GM18519 (cell line): ENCODE measurements around the gene PPT2.
"Not testable (repeated sequence)": the region's sequence is repeated elsewhere in the genome, so short reads cannot be mapped to it uniquely, and the experiment has no call there.

Experiments
- ATAC-seq: cut with Tn5 transposase; IDR thresholded peaks from one replicate; pipeline ENCODE4 v1.9.1; 2021; ENCODE audit warnings: mild to moderate bottlenecking, moderate library complexity; ENCODE audit not compliant: unreplicated experiment, low FRiP score

The PPT2 gene

DNA sequence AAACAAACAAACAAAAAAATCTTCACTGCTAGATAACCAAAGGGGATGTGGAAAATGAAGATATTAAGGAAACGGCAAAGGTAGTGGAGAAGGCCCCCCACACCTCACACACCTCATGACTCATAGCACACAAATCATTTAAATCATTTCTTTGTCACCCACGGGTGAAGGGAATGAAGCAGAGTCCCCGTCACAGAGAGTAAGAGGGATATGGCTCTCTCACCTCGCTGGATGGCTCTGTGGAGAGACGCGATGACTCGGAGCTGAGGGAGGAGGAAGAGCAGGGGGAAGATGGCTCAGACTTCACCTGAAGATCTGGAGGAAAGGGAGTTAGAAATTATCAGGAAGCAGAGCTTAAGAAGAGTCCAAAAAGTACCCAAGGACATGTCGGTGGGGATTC lies 27.1 kb upstream of the PPT2 start:
- ATAC-seq = no peak

- ATAC-seq = no peak
Measured at GRCh38 chr6:32127409-32127716, 26.6 kb upstream of the PPT2 start.

- ATAC-seq = peak; percentile 77
Measured at GRCh38 chr6:32127717-32128592, 26.0 kb upstream of the PPT2 start, which contains the start of gene ATF6B. Gene ATF6B (minus strand): TSS chr6:32128246. CDS start chr6:32128207, 39 bp downstream.

DNA sequence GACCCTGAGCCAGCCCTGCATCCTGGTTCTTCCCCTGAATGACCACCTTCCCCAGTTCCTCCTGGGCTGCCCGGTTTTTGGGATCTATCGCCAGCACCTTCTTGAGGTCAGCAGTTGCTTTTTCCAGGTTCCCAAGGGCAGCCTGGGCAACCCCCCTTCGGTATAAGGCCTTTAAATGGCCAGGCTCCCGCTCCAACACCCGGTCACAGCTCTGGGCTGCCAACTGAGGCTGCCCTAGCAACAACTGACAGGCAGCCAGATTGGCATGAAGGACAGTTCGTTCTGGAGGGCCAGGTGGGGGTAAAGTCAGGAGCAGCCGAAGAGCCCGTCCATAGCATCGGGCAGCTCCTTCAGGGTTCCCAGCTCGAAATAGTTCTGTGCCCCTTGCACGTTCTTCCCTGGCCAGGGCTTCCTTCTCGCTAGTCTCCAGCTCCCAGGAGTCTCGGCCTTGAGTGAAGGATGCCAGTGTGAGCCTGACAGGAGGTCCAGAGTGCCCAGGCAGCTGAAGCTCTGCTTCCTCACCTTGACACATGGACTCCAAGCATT lies 25.1 kb upstream of the PPT2 start:
- ATAC-seq = no peak

- ATAC-seq = no peak
Measured at GRCh38 chr6:32129297-32130088, 24.4 kb upstream of the PPT2 start.

DNA sequence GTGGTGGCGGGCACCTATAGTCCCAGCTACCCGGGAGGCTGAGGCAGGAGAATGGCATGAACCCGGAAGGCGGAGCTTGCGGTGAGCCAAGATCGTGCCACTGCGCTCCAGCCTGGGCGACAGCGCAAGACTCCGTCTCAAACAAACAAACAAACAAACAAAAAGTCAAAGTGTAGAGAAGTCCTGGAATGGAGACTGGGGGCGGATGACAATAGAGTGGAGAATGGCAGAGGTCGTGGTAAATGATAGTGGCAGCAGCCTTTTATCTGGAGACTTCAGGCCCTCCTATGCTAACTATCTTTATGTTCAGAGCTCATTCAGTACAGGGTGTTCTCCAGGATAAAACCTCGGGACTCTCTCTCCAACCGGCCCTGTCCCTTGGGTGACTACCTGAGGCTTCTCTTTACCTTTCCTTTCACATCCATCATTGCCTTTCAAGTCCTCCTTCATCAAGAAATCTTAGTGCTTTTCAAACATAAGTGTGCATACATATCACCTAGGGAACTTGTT lies 22.4 kb upstream of the PPT2 start:
- no peak for ATAC-seq

DNA sequence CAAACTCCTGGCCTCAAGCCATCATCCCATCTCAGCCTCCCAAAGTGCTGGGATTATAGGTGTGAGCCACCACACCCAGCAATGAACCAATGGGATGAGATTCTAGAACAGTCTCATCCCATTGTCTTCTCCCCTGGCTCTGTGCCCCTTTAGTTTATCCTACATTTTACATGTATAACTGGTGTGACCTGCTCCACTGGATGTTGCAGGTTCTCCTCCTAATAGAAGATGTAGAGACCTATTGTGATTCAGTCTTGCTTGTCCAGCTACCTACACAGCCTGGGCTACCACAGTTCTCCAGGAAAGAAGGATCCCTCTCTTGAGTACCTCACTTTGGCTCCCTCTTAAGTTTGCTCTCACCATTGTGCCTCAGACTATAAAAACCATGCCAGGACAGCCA lies 21.8 kb upstream of the PPT2 start:
- no peak for ATAC-seq

- ATAC-seq = no peak
Measured at GRCh38 chr6:32133786-32134185, 20.2 kb upstream of the PPT2 start.

DNA sequence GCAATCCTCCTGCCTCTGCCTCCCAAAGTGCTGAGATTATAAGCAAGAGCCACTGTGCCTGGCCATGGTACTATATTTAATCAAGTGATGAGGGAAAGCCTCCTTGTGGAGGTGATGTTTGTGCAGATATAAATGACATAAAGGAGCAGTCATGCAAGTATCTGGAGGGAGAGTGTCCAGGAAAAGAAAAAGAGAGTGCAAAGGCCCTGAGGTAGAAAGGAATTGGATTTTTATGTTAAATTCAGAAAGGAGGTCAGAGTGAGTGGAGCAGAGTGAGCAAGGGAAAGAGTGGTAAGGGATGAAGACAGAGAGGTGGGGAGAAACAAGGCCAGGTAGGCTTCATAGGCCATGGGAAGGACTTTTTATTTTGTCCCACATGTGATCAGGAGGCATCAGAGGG lies 16.5 kb upstream of the PPT2 start:
- ATAC-seq = no peak

DNA sequence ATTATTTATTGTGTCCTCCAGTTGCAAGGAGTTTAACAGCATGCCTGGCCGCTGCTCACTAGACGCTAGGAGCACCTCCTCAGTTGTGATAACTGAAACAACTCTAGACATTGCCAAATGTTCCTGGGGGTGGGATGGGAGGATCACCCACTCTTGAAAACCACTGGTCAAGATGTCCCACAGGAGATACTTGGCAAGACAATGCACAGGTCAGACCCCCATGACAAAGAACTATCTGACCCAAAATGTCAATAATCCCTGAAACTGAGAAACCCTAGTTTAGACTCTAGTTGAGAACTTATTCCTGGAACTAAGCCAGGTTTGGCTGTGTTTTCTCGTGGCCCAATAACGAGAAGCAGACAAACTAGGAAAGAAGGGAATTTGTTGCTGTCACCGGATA lies 14.4 kb upstream of the PPT2 start:
- ATAC-seq = no peak

DNA sequence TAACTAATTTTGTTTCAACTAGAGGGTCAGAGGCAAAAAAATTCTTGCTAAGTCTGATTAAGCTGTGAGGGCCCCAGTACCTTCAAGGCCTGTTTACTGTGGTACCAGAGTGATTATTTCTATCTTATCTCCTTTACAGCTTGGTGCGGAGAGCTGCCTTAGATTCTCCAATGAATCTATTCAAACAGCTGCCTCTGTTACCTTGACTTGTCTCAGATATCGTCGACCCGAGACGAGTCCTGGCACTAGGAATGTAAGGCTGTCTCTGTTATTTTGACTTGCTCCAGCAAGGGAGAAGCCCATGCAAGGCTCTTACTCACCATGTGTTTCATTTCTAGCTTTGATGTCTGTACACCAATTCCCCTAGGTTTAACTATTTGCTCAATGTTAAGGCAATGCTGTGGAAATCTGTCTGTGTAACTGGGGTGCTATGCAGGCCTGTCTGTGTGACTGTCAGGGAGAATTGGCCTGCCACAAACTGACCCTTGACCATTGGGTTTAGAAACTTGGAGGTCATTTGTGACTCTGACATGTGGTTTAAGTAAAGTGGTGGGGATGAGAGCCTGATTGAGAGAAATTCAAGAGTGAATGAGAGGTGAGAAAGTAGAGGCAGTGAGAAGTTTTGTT lies 13.4 kb upstream of the PPT2 start:
- ATAC-seq = no peak

DNA sequence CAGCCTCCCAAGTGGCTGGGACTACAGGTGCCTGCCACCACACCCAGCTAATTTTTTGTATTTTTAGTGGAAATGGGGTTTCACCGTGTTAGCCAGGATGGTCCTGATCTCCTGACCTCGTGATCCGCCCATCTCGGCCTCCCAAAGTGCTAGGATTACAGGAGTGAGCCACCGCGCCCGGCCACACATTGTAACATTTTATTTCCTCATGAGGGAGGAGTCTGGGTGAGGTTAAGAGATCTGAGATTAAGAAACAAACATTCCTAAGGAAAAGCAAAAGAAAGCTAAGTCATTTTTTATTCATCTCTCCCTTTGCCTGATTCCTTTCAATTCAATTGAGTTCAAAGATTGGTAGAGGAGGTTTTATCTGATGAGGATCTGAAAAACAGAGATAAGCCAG lies 9.7 kb upstream of the PPT2 start:
- not testable (repeated sequence) for ATAC-seq

- ATAC-seq = no peak
Measured at GRCh38 chr6:32146287-32146686, 7.7 kb upstream of the PPT2 start.

GRCh38 chr6:32146687-32147086 lies 7.3 kb upstream of the PPT2 start:
- no peak for ATAC-seq

DNA sequence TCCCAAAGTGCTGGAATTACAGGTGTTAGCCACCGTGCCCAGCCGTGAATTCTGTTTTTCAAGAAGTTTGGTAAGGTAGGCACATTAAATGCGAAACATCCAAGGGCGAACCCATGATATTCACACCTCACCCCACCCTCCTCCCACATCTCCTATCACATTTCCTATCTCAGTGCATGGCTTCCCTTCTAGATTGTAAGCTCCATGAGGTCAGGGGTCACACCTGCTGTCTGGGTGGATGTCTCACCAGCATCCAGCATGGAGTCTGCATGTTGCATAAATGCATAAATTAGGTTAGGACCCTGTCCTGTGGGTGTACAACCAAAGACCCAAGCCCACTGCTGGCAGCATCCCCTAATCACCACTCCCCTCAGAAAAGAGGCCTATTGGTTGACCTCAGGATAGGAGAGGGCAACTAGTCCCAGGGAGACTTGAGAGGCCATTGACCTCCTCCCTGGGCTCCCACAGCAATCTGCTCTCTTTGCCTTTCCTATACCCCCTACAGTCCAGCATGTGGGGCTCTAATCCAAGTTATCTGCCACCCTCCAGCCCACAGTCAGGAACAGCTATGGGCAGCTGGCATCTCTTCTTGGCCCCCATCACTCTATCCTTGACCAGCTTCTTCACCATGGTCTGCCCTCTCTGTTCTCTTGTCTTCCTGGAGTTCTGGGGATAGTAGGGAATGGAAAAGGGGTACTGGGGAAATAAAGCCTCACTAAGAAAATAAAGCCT lies 6.4 kb upstream of the PPT2 start:
- no peak for ATAC-seq

GRCh38 chr6:32148289-32149091 lies 5.5 kb upstream of the PPT2 start:
- no peak for ATAC-seq

DNA sequence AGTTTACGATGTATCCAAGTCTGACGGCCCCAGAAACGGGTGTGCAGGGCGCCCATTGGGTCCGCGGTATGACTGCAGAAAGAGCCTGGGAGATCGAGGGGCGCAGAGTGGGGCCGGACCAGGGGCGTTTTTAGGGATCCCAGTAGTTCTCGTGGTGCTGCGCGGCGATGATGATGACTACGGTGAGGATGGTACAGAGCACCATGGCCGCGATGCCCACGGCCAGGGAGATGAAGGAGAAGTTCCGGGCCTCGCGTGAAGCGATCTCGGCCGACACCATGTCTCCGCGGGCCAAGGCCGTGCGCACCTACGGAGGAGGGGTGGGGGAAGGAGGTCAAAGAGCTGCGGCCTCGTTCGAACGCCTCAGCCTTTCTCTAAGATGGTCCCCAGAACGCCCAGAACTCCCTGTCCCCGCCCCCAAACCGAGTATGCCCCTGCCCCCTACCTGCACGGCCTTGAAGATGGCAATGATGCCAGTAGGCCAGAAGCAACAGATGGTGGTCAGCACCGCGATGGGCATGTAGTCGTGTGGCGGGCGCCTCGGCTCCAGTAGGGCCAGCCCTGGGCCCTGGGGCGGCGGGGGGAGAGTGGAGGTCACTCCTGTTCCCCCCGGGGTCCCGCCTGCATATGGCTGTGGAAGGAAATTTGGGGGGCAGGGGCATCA lies 4.7 kb upstream of the PPT2 start:
- no peak for ATAC-seq

DNA sequence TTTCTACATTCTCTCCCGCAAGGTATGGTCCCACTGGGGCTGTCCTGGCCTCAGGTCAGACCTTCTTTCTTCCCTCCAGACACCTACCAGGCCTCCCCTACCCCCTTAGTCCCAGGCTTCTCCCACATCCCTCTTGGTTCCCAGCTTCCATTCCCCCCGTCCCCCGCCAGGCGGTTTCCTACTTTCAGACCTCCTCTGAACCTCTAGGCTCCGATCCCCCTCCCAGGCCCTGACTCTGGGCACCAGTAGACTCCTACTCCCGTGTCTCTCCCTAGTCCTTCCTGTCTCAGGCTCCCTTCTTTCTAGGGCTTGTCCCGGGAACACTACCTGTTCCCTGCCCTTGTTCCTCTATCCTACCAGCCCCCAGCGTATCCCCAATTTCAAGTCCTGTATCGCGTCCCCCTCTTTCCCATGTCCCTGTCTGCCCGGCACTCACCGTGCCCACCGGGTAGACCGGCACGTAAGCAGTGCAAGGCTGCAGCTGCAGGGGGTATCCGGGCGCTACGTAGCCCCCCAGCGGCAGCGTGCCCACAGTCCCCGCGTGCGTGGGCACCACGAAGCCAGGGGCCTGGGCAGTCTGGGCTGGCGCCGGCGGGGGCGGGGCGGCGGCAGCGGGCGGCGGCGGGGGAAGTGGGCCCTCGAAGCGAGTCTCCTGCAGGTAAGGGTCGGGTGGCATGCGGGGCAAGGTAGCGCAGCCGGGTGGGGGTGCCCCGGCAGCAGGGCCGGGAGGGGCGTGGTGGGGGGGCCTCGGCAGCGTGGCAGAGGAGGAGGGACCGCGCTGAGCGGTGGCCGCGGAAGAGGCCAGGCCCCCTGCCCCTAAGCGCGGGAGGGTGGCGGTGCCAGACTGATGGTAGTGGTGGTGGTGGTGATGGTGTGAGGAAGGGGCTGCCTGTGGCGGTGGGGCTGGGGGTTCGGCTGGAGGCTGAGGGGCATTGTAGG lies 3.7 kb upstream of the PPT2 start:
- no peak for ATAC-seq
